ENCODE results near the gene EIF3D. TPM values are rescaled to one million over a fixed set of nuclear protein-coding genes. Genes with fewer than 3 reads are reported as not detected.

The EIF3D gene
- total RNA-seq, 1 experiment from 2014 or later: 481 TPM

DNA sequence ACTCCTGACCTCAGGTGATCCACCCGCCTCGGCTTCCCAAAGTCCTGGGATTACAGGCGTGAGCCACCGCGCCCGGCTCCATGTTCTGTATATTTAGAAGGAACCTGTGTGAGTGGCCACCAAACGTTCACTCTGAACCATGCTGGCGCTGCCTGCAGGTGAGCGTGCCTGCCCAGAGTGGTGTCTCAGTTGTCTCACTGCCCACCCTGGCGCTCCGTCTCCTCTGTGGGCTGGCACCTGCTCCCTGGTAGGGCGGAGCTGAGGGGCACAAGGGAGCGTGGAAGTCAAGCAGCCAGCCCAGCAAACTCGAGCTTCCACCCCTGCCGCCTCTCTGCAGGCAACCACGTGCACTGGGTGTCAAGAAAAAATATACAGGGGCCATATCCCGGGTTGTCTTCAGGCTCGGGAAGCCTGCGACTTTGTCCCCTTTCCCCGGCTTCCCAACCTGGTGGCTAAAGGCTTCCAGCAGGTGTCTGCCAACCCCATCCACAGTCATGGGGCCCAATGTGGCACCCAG, 64.2 kb downstream of the EIF3D start:
- no peaks in the 10 kb centered on the region for H4K20me1 ChIP-seq (ENCODE audit: insufficient read depth, low read depth, low read length)
- no peaks in the 10 kb centered on the region for H3K27me3 ChIP-seq (ENCODE audit: low read length)
- H3K79me2 ChIP-seq (ENCODE audit: low read length): no peaks in the 10 kb centered on the region
- H3K4me1 ChIP-seq (ENCODE audit: low read length): no peaks in the 10 kb centered on the region
- no peaks in the 10 kb centered on the region for H3K9me3 ChIP-seq (ENCODE audit: low read length)
- no peaks in the 10 kb centered on the region for H3K36me3 ChIP-seq (ENCODE audit: insufficient read depth, low read length)
- no peak overlapping the region for H2AFZ ChIP-seq (ENCODE audit: low read length)
- no peak overlapping the region for H3K4me3 ChIP-seq (ENCODE audit: low read length)
- H3K9me2 ChIP-seq (replicated peaks; ENCODE audit: insufficient read depth, low read length): no peaks in the 10 kb centered on the region
- no peak overlapping the region for H3K9ac ChIP-seq (ENCODE audit: low read length)
- no peak overlapping the region for H3K4me2 ChIP-seq (ENCODE audit: low read depth, low read length, poor library complexity, severe bottlenecking)
- no peak for DNase-seq
- no peak overlapping the region for H3K27ac ChIP-seq (ENCODE audit: low read length)

- DNase-seq: no peak
- no peaks in the 10 kb centered on the region for H3K36me3 ChIP-seq (ENCODE audit: insufficient read depth, low read length)
- H3K9ac ChIP-seq (ENCODE audit: low read length): no peak overlapping the region
- H3K4me2 ChIP-seq (ENCODE audit: low read depth, low read length, poor library complexity, severe bottlenecking): no peak overlapping the region
- no peaks in the 10 kb centered on the region for H3K9me3 ChIP-seq (ENCODE audit: low read length)
- no peak overlapping the region for H3K4me3 ChIP-seq (ENCODE audit: low read length)
- no peaks in the 10 kb centered on the region for H3K9me2 ChIP-seq (replicated peaks; ENCODE audit: insufficient read depth, low read length)
- no peak overlapping the region for H2AFZ ChIP-seq (ENCODE audit: low read length)
- H3K27ac ChIP-seq (ENCODE audit: low read length): no peak overlapping the region
- no peaks in the 10 kb centered on the region for H3K79me2 ChIP-seq (ENCODE audit: low read length)
- H3K27me3 ChIP-seq (ENCODE audit: low read length): no peaks in the 10 kb centered on the region
- H4K20me1 ChIP-seq (ENCODE audit: insufficient read depth, low read depth, low read length): no peaks in the 10 kb centered on the region
- H3K4me1 ChIP-seq (ENCODE audit: low read length): no peaks in the 10 kb centered on the region
Observed at GRCh38 chr22:36463783-36464184, 65.2 kb downstream of the EIF3D start.

- Histone ChIP-seq H3K9me2 (replicated peaks; ENCODE audit: insufficient read depth, low read length) (no peaks in the 10 kb centered on the region), H3K27me3 (ENCODE audit: low read length) (no peaks in the 10 kb centered on the region), H3K4me2 (ENCODE audit: low read depth, low read length, poor library complexity, severe bottlenecking) (no peak overlapping the region), H3K79me2 (ENCODE audit: low read length) (no peaks in the 10 kb centered on the region), H4K20me1 (ENCODE audit: insufficient read depth, low read depth, low read length) (no peaks in the 10 kb centered on the region), H3K27ac (ENCODE audit: low read length) (no peak overlapping the region), H3K9me3 (ENCODE audit: low read length) (no peaks in the 10 kb centered on the region), H3K9ac (ENCODE audit: low read length) (no peak overlapping the region), H3K4me3 (ENCODE audit: low read length) (no peak overlapping the region), H2AFZ (ENCODE audit: low read length) (no peak overlapping the region), H3K4me1 (ENCODE audit: low read length) (no peaks in the 10 kb centered on the region), H3K36me3 (ENCODE audit: insufficient read depth, low read length) (no peaks in the 10 kb centered on the region)
- no peak for DNase-seq
Observed at GRCh38 chr22:36461665-36462649, 67.0 kb downstream of the EIF3D start.

Other genes starting within 250 kb of the EIF3D start
- gene MYH9, start 141.2 kb downstream of the EIF3D start, total RNA-seq (2014; rRNA removed; shearing (Covaris generic); ENCODE audit: low replicate concordance): 57.5 and 95.1 TPM in 2 replicates
- gene TXN2, start 47.5 kb downstream of the EIF3D start, total RNA-seq (2014; rRNA removed; shearing (Covaris generic); ENCODE audit: low replicate concordance): 26.7 and 45.4 TPM in 2 replicates
- gene FOXRED2, start 22.1 kb downstream of the EIF3D start, total RNA-seq (2014; rRNA removed; shearing (Covaris generic); ENCODE audit: low replicate concordance): 4.8 and 9.9 TPM in 2 replicates
- not detected in 2 replicates for gene CACNG2, start 174.6 kb upstream of the EIF3D start, total RNA-seq (2014; rRNA removed; shearing (Covaris generic); ENCODE audit: low replicate concordance)
- 10.9 and 21.2 TPM in 2 replicates for gene IFT27, start 247.0 kb upstream of the EIF3D start, total RNA-seq (2014; rRNA removed; shearing (Covaris generic); ENCODE audit: low replicate concordance)